Heart left ventricle (tissue), 13 donors: ENCODE measurements around the gene PIP5K1B.

ENCODE experiments used
- POLR2A ChIP-seq, 2 donors: fragments of 450-650 bp; IDR thresholded peaks; one replicate each; pipeline ENCODE4 v1.6.1; 2017; ENCODE audit warnings: antibody characterized with exemption in 2 of 2, mild to moderate bottlenecking in 2 of 2, moderate library complexity in 2 of 2
- TF ChIP-seq, protein P1 (sequence below), 12 donors: fragments of 200-600 bp; sonication (generic) in 4 of 12; IDR thresholded peaks; one replicate each; pipeline versions ENCODE4 v1.5.0 to v1.8.0; 2018 to 2022; ENCODE audit warnings: antibody characterized with exemption in 12 of 12, mild to moderate bottlenecking in 5 of 12
- donor health status: ischemic (EF 13 %, LVEDD 7.1; RV severe dilation, severe dysfunction).
- donor health status: DM: no; HTN: yes; CAD: no.
- donor health status: DM: no; HTN: no; CAD: no.
- donor health status: ischemic (EF 25% LVEDD 6.9; RV normal size, moderate dysfunction).
- donor health status: ischemic (EF 25% LVEDD 5.7; RV mildly dilated, moderate dysfunction).
- donor health status: ischemic (EF 35%, LVEDD 5.7; RV mildly dilated, moderate dysfunction).
- donor health status: nonischemic (EF 11% LVEDD 7.7; RV severe dilation, severe dysfunction).
- donor health status: DM: yes; HTN: yes; CAD: no.
- donor health status: PGD.
- donor health status: ischemic (EF 29% LVEDD 5.4; RV normal size, mild dysfunction).
- donor health status: nonischemic (EF 23%, LVEDD 6.1; RV moderate dilation, normal function).

DNA sequence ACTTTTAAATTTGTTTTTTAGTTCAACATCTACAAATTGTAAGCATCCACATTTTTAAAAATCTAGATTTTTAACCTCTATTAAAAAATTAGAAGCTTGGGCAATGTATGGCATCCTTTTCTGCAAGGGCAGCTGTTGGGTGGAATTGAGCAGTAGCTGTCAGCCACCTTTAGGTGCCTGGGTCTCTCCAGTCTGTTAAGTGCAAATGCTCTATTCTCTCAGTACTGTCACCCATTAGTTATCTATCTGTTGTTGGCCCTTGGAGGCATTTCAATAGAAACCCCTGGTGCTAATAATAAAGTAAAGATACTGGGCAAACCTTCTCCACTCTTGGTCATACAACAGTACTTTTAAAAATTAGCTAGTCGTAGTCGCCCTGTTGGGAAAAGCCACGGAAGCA, 63.6 kb downstream of the PIP5K1B start:
- TF ChIP-seq, protein P1, sequence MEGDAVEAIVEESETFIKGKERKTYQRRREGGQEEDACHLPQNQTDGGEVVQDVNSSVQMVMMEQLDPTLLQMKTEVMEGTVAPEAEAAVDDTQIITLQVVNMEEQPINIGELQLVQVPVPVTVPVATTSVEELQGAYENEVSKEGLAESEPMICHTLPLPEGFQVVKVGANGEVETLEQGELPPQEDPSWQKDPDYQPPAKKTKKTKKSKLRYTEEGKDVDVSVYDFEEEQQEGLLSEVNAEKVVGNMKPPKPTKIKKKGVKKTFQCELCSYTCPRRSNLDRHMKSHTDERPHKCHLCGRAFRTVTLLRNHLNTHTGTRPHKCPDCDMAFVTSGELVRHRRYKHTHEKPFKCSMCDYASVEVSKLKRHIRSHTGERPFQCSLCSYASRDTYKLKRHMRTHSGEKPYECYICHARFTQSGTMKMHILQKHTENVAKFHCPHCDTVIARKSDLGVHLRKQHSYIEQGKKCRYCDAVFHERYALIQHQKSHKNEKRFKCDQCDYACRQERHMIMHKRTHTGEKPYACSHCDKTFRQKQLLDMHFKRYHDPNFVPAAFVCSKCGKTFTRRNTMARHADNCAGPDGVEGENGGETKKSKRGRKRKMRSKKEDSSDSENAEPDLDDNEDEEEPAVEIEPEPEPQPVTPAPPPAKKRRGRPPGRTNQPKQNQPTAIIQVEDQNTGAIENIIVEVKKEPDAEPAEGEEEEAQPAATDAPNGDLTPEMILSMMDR (IDR thresholded peaks at IDR 0.05), result no peak
- TF ChIP-seq POLR2A (IDR thresholded peaks at IDR 0.05), result no peak
